Activated CD4-positive, alpha-beta T cell treated with anti-CD3 and anti-CD28 coated beads for 4 hours (primary cell): Measurements from ENCODE around the gene UIMC1.

ENCODE experiments used
- DNase-seq, 2 donors: peaks; one replicate each; pipeline ENCODE4 v3.0.0-alpha.2; 2020

The UIMC1 gene

DNA sequence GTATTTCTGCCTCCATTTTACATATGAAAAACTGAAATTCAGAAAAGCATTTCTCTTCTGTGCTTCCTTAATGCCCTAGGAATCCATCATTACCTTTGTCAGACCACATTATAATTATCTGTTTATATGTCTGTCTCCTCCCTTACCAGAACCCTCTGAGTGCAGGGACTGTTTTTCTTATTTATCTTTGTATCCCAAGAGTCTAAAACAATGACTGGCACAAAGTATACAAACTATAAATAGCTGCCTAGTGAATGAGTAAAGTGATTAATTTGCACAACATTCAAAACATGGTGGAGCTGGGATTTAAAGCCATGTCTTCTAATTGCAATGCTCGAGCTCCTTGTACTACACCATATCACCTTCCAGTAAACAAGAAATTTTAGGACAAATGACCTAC is 58.1 kb downstream of the UIMC1 start:
- no peak for DNase-seq

DNA sequence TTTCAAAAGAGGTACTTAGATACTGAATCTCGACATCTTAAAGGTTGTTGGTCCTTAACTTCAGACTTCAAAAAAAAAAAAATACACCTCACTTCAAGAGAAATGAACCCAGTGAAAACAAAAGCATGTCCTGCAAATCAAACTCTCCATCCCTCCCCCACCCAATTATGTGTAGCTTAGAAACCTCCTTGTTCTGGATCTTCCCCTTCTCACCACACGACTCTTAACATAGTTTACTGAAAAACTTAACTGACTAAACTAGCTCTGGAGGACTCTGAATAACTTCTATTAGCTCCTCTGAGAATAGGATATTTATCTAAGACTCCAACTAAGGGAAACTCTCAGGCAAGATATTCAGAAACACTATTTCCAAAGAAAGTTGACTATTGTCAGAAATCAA is 58.7 kb downstream of the UIMC1 start:
- no peak for DNase-seq

DNA sequence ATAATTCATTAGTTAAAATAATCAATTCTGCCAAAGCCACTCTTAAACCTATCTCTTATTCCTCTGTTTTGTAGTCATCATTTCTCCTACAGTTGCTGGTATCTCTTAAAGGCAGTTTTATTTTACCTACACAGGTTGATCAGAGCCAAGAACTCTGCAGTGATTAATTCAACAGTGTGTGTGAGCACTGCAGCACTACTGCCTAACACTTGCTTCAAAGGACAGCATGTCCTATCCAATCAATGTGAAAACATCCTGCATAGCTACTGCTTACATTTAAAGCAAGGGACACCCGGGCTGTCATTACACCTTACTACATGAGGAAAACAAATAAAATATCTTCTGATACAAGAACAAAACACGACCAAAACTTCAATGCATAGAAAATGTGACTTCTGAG is 62.3 kb downstream of the UIMC1 start:
- no peak for DNase-seq

DNA sequence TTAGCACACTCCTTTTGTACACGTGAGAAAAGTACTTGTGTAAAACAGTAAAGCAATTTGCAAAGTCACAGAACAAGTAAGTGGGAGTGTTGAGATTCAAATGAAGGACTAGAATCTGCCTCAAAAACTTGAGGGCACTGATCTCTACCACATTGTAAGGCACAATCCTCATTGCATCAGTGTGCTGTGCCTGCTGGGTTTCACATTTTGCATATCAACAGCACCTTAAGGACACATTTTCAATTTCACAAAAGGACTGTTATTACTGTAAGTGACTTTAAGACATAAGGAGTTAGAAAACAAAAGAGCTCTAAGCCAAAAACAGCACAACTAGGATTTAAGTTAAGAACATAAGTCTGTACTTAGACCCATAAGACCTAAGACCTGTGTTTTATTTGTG is 62.8 kb downstream of the UIMC1 start:
- no peak for DNase-seq

DNA sequence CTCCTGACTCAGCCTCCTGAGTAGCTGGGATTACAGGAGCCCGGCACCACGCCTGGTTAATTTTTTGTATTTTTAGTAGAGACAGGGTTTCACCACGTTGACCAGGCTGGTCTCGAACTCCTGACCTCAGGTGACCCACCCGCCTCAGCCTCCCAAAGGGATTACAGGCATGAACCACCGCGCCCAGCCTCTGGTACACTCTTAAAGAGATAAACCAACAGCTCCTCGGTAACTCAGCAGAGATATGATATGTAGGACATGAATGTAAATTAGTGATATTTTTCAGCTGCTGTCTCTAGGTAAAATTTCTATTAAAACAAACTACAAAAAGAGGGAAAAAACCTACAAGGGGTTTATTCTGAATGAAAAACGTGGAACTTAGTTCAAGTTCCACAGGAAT is 64.6 kb downstream of the UIMC1 start:
- DNase-seq: no peak

DNA sequence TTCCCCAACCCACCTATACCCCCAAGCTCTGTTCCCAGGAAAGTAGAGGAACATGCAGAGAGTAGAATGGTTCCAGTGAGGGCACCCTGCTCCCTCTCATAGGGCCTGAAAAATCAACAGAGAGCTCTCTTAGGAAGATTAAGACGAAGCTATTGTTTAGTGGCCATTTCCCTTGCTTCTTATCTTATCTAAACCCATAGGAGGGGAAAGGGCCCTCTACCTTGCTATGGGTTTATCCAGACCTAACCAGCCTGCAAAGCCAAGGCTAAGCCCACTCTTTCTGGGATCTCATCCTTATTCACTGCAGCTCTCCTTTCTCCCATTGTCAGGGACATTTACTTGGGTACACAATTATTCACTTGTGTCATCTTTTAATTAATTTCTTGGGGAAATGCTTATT is 68.1 kb downstream of the UIMC1 start:
- DNase-seq: no peak

DNA sequence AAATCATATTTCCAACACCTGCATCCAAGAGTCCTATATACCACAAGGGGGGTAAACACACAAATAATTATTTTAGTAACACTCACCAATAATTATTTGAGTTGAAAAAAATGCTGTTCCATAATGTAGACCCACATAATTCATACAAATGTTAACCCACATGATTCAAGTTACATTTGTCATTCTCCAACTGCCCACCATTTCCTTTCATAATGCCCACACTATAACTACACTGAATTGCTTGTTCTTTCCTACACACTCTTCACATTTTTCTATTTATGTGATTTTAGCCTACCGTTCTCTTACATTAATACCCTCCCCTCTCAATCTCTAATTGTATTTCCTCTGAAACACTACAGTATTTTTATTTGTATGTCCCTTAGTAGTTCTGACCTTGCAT is 71.6 kb downstream of the UIMC1 start:
- no peak for DNase-seq

DNA sequence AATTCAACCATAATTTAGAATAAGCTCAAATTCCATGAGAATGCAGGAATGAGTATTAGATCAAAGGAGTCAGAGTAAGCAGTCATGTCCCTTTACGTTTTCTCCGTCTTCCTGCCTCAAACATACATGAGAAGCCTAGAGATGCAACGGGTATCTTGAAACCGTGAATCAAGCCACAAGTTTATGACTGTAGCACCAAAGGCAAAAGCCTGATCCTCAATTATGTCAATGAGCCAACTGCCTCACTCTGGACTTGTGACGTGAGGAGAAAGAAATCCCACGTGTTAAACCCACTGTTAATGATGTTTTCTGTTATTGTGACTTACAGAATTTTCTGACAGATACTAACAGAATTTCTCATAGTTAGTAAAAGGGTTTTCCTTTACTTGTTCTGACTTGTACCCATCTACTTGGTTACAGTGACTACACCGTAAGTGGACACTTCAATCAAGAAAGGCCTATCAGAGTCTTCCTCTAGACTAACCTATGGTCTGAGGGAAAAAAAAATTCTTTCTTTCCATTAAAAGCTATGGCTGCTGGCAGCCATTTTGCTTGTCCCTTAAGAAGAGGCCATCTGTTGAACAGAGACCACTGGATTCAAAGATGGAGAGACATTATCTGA is 72.2 kb downstream of the UIMC1 start:
- DNase-seq: no peak

DNA sequence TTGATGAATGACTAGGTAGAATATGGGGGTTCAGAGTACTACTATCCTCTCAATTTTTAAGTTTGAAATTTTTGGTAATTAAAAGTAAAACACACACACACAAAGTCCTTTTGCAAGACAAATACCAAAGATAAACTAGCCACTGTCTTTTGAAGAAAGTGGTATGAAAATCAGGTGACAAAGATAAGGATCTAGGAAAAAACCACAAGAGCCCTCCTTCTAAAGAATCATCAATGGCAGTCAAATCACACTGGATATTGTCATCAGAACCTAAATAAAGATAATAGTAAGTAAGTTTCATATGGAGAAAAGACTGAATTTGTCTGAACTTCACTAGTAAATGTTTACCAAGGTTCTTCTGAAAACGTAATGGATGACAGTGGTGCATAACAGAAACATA is 76.9 kb downstream of the UIMC1 start:
- no peak for DNase-seq

DNA sequence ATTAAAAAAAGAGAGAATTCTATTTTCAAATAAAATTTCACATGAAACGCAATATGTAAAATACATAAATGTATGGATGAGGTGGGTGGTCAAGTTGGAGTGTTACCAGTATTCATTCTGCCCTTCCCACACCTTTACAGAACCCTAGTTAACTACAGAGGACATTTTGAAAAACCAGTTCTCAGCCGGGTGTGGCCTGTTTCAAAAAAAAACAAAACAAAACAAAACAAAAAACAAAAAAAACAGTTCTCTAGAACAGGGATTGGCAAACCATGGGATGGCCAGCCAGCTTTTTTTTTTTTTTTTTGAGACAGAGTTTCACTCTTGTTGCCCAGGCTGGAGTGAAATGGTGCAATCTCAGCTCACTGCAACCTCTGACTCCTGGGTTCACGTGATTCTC is 79.0 kb downstream of the UIMC1 start:
- DNase-seq: no peak

DNA sequence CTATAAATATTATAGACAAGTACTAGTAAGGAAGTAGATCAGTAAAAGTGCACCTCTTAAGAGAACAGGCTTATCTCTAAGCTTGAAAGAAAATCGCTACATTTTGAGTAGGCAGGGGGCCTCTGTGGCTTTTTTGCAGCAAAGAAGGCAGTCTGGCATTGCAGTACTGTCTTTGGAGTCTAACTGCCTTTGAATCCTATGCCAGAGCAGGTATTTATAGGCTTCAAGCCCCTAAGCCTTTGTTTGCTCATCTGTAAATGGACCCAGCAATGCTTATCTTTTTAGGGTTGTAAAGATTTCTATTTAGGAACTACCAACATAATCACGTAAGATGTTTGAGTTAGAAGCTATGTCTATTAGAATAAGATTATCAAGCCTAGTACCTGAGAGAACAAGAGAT is 83.8 kb downstream of the UIMC1 start:
- no peak for DNase-seq

DNA sequence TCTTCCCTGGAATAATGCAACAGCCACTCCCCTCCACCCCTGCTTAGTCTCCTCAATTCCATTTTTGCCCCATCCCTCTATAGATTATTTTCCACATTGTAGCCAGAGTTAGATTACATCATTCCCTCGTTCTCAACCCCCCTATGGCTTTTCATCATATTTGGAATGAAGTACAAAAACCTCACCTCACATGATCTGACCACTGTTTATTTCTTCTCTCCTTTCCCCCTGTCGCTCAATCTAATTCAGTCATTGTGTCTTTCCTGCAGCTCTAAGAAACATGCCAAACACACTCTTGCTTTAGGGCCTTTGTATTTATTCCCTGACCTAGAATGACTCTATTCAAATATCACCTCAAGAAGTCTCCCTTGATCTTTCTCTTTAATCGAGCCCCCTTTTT is 84.9 kb downstream of the UIMC1 start:
- no peak for DNase-seq

DNA sequence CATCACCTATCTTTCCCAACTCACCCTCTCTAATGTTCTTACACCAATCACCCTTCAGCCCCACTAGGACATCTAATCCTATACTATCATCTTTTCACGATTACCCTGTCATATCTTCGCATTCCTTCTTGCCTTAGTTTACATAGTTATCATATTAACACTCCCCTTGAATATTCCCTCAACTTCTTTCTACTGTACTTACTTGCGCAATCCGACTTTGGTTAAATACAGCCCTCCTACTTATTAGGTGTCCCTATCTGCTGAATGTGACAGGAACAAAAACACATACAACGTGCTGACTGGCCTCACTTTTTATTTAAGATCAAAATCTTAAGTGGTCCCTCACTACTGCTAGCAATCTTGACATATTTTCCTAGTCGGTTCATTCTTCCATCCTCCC is 88.0 kb downstream of the UIMC1 start:
- DNase-seq: no peak

DNA sequence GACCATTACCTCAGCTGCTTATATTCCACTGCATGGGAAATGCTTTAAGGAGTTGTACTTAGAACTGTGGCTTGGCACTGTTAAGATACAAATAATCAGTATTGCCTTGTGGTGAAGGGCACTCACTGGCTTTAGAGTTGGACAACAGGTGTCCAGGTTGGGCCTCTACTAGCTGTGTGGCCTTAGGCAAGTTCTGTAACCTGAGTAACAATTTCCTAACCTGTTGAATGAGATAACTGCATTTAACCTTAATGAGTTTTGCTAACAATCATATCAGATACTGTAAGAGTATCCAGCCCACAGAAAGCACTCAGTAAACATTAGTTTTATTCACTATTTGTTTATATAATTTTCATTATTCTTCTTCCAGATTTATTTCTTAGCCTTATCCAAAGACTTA is 90.2 kb downstream of the UIMC1 start:
- DNase-seq: no peak

DNA sequence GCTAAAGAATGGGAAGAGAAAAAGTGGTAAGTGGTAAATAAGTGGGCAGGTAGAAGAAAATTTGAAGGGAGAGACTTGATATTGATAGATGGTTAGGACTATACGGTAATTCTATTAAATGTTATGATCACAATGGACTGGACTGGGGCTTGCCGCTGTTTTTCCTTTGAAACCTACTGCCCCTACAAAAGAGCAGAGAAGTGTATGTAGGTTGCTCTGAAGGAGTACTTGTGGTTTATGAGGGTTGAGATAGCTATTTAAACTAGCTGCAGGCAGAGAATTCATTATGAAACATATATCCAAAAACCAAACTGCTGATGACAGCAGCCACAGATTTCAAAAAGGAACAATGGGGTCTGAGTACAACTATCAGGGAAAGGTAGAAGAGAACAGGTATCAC is 90.7 kb downstream of the UIMC1 start:
- DNase-seq: no peak

DNA sequence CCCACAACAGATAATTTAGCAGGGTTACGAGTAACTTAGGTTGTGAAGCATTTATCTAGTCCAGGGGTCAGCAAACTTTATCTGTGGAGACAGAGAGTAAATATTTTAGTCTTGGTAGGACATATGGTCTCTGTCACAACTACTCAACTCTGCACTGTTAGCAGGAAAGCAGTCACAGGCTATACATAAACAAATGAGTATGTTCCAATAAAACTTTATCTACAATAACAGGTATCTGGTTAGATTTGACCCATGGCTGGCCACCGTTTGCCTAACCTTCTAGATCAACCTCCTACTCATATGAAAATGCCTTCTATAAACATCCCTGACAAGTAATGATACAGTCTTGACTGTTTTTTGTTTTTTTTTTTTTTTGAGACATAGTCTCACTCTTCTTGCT is 94.5 kb downstream of the UIMC1 start:
- no peak for DNase-seq

DNA sequence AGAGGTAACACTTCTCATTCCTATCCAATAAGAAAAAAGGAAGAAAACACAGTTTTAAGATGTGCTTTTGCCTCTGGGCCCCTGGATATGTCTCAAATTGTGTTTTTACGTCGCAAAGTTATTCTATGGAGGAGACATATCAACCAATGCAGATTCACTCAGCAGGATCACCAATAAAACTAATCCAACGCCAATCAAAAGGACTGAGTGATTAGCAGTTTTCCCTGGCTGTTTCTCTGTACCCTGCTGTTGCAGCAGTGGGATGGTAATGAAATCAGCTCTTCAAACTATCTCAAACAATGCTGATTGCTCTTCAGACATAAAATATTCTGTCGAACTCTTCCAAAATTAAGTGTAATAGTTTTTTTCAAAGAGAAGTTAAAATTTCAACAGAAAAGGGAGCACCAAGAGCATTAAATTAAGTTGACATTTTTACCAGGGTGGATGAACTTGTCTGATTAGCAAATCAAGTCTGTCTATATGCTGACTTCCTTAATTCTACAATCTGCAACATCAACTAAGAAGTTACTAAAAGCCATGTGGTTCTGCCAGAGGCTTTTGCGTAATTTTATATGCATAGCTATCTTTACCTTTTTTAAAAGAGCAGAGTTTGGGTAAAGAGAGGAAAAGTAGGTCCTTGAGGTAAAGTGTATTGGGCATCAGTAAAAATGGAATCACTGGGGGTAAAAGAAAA is 97.8 kb downstream of the UIMC1 start:
- DNase-seq: no peak

DNA sequence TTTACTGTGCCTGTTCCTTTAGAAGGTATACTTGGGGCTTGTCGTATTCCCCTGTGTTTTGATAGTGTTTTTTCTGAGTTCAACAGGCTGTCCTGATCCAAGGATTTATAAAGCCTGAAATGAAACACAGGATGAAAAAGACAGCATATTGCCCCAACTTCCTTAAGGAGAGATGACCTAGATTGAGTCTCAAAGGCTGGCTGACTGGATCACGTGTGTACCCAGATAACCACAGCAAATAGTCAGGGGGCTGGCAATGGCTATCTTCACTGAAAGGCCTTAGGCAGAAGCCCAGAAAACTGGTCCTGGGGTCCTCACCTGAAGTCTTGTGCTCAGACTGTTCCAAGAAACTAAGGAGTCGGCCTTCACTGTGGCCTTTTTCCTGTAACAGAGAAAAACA is 99.8 kb downstream of the UIMC1 start:
- DNase-seq: no peak

DNA sequence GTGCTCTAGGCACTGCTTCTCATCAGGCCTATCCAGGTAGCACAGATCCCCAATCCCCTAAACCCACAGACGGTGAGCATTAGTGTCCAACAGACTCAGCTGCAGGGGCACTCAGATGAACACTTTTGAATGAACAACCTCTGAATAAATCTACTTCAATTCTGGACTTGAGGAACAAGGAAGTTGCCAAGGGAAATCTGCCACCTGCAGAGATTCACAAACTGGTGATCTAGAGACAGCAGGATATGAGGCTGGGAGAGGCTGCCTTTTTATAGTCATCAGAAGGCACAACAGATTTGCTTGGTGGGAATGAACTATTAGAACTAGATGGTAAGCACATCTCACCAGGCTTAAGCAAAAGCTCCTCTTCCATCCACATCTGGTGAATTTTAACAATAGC is 100.5 kb downstream of the UIMC1 start:
- no peak for DNase-seq

DNA sequence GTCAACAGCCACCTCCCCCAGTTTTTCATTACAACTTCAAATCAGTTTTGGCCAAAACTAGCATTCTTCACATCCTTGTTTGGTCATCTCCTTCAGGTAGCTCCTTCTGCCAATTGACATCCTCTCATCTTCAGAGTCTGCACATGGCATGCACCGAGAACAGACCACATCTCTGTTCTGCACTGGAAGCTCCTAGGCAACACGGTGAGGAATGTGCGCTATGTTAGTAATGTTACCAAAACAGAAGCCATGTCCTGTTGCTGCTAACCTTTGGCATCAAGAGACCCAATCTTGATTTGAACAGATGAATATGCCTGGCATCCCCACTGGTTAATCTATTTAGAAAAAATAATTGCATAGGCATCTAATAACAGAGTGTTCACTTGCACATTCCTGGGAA is 102.3 kb downstream of the UIMC1 start:
- DNase-seq: no peak

DNA sequence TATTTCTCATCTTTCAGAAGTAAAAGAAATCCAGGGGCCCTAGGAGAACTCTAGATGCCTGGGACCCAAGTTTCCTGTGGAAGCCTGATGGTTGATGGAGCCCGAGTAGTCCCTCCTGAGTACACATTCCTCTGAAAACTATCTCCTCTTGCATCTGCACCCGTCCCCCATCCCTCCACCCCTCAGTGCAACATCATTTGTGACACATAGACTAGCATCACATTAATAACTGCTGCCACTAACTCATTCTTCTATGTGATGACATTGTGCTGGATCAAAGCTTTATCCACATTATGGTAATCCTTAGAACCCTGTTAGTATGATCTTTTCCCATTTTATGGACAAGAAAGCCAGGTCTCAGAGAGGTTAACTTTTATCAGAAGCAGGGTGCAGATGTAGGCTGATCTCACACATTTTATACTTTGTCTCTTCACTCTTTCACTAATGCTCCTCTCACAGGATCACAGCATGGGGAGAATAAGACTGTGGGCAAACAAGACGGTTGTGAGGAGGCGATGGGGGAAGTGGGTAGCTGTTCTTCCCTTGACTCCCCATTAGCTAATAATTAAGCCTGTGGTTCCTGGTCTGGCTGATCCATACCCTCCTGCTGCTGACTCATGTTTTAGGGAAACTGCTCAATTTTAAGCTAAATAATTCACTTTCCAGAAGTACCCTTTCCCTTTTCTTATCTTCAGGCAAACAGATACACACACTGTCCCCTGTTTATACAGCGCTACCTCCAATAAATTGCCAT is 103.5 kb downstream of the UIMC1 start:
- no peak for DNase-seq

DNA sequence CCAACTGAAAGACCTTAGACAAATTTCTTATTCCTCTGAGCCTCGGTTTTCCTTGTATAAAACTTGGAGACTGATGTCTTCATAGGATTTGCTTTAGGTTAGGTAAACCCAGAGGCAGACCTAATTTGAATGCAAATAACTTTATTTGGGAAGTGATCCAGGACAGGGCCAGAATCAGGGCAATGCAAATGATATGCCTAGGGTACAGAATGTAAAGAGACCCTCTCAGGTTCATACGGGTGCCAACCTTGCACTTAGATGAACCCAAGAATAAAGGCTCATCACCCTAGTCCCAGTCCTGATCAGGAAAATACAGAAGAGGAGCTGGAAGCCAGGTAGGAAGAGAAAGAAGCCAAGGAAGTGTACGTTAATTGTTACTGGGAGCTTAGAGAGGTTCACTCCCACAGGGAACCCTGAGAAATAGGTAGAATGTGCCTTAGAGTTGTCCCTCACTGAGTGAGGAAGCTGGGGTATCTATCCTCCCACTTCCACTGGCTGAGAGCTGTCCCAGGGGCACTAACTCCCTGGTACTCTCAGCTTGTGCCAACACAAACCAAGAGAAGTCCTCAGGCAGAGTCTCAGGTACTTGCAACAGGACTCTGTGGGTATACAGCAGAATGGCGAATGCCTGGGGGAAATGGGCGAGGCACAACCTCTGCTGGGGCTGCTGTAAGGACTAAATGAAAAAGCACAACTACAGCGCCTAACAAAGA is 104.3 kb downstream of the UIMC1 start:
- no peak for DNase-seq

DNA sequence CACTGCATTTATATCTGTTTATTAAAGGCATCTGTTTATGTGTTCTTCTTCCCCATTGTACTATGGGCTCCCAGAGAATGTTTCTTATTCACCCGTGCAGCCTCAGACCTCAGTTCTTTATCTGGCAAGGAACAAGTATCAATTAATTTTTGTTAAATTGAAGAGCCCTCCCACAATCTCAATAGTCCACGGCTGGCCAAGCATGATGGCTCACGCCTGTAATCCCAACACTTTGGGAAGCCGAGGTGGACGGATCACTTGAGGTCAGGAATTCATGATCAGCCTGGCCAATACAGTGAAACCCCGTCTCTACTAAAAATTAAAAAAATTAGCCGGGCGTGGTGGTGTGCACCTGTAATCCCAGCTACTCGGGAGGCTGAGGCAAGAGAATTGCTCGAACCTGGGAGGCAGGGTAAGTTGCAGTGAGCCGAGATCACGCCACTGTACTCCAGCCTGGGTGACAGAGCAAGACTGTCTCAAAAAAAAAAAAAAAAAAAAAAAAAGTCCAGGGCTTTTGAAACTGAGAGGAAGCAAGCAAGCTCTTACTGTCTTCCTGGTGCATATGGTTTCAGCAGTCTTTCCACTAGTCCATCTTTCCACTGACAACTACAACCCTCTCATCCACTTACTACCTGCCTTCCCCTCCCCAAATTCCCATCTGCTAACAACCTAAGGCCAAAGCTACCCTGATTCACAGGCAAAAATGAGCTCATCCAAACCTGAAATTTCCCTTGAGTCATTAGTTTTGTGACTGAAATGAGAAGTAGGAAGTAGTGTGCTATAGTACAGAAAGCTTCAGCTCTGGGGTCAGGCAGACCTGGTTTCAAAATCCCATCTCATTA is 105.1 kb downstream of the UIMC1 start:
- peak in 1 of 2 donors; percentile 11 for DNase-seq
